CD4-positive, alpha-beta T cell treated with Interleukin-17A for 1 hour (primary cell): ENCODE data around the gene TMEM59.
"Not testable (repeated sequence)": the region's sequence is repeated elsewhere in the genome, so short reads cannot be mapped to it uniquely, and the experiment has no call there.

ENCODE experiments used
- DNase-seq: peaks from one replicate; pipeline ENCODE4 v3.0.0-alpha.2; 2020

Gene TMEM59

DNA sequence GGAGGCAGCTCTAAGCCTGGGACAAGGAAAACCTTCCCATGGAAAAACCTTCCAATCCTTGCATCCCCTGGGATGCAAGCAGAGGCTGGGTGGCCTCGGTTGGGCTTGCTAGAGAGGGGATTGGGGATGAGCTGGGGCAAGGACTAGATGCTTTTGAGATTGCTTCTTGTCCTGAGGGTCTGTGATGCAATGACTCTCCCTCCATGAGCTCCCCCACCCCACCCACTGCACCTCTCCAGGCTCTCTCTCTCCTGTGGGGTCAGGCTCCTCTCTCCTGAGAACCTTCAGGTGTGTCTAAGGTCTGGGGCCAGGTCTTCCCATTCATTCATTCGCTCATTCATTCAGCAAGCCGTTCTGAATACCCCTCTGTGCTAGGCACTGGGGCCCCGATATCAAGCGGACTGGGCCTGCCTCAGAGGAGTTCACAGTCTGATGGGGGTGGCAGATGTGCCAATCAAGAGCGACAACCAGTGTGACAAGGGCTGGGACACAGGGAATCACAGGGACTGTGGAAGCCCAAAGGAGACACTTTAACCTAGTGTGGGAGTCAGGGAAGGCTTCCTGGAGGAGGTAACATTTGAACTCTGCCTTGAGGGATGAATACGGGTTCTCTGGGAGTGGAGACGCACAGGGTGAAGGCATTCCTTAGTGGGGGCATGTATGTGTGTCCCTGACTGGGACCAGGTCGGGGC, 41.5 kb downstream of the TMEM59 start:
- DNase-seq: no peak

DNA sequence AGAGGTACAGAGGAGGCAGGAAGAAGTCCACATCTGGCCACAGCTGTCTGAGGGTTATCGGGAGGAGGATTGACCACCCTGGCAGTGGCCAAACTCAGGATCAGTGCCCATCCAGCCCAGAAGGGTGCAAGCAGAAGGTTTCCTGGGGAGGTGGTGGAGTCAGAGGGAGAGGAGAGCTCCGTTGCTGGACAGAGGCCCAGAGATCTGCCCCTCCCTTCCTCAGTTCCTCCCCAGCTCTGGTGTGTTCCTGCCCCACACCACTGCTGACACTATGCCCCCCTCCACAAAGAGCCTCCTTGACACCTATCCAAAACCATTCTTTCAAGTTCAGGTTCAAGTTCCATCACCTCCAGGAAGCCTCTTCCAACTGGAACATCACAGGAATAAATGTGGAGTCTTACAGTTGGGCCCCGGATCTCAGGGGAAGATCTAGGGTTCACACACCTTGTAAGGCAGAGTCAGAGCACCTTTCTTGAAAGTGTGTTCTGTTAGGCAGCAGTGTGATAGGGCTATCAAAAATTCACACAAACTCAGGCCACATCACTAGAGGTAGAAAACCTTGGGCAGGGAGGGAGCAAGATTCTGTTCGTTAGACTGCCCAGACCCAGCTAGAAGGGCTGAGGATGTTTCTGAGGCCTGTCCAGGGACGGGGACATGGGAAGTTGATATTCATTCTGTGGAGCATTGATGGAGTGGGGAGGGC, 42.4 kb downstream of the TMEM59 start:
- no peak for DNase-seq

DNA sequence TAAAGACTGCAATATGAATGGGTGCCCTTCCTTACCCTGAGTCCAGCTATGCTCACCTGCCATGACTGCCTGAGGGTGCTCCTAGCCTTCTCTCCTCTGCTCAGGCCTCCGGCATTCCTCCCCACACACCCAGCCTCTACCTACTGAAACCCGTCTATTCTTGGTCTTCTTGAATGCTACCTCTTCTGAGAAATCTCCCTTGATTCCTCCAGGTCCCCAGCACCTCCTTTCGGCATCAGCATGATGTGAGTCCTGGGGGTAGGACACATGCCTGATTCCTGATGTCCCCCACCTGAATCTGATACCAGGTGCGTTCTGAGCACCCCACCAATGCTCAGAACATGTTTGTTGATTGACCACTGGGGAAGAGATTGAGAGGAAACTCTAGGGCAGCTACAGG, 43.6 kb downstream of the TMEM59 start:
- DNase-seq: no peak

DNA sequence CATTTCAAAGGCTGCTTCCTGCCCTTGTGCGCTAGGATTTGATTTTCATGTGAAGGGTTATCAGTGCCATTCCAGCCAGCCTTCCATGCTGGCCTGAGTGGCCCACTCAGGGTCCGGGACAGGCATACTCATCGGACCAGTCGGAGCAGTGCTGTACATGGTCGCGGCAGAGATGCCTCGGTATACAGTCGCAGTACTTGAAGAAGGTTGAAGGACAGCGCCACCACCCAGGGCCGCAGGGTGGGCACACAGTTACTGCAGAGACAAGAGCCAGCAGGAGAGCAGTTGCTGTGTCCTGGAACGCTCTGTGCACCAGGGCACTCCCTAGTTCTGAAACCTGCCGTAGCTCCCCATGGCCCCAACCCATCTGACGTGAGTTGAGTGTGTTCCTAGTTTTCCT, 44.1 kb downstream of the TMEM59 start:
- no peak for DNase-seq

DNA sequence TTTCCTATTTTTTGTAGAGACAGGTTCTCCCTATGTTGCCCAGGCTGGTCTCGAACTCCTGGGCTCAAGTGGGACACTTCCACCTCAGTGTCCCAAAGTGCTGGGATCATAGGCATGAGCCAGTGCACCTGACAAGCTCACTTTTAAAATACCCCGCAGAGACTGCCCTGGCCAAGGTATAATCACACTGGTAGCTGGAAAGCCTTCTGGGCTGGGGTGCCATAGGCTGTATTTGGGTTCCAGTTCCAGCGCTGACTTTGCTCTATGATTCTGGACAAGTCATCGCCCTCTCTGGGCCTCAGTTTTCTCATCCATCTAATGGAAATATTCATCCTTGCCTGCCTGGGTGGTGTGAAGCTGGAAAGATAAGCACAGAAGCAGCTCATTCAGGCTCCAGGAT, 45.4 kb downstream of the TMEM59 start:
- DNase-seq: no peak

DNA sequence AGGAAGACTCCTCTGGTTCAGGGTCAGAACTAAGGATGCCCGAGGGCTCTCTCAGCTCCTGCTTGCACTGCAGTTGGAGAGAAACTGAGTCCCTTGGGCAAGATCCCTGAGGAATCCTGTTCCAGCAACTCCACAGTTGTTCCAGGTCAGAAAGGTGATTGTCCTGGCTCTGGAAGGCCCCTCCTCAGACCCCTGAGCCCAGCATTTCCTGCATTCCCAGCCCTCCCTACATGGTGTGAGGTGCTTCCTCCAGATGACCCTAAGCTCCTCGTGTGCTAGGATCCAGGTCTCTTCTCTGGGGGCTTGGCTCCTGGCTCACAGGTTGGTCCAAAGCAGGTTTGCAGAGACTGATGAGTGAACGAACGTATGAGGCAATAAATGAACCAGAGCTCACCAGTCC, 46.5 kb downstream of the TMEM59 start:
- no peak for DNase-seq

DNA sequence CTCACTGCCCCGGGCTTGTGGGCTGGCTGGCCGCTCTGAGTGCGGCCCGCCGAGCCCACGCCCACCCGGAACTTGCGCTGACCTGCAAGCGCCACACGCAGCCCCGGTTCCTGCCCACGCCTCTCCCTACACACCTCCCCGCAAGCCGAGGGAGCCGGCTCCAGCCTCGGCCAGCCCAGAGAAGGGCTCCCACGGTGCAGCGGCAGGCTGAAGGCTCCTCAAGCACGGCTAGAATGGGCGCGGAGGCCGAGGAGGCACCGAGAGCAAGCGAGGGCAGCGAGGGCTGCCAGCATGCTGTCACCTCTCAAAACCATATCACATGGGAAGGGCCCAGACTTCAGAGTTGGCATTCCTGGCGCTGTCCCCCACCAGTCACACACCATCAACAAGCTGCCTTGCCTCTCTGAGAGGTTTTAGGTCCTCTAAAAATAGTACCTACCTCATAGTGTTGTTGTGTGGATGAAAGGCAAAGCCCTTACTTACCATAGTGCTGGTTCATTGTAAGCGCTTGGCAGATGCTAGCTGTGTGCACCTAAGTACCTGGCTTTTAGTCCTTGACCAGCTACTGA, 48.4 kb downstream of the TMEM59 start:
- no peak for DNase-seq

DNA sequence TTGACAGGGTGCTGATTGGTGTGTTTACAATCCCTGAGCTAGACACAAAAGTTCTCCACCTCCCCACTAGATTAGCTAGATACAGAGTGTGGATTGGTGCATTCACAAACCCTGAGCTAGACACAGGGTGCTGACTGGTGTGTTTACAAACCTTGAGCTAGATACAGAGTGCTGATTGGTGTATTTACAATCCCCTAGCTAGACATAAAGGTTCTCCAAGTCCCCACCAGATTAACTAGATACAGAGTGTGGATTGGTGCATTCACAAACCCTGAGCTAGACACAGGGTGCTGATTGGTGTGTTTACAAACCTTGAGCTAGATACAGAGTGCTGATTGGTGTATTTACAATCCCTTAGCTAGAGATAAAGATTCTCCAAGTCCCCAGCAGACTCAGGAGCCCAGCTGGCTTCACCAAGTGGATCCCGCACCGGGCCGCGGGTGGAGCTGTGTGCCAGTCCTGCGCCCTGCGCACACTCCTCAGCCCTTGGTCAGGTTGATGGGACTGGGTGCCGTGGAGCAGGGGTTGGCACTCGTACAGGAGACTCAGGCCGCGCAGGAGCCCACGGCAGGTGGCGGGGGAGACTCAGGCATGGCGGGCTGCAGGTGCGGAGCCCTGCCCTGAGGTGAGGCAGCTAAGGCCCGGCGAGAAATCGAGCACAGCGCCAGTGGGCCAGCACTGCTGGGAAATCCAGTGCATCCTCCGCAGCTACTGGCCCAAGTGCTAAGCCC, 49.1 kb downstream of the TMEM59 start:
- DNase-seq: not testable (repeated sequence)

DNA sequence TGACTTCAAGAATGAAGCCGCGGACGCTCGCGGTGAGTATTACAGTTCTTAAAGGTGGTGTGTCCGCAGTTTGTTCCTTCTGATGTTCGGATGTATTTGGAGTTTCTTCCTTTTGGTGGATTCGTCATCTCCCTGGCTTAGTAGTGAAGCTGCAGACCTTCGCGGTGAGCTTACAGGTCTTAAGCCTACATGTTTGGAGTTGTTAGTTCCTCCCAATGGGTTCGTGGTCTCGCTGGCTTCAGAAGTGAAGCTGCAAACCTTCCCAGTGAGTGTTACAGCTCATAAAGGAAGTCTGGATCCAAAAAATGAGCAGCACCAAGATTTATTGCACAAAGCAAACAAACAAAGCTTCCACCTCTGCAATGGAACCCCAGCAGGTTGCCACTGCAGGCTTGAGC, 49.8 kb downstream of the TMEM59 start:
- no peak for DNase-seq

DNA sequence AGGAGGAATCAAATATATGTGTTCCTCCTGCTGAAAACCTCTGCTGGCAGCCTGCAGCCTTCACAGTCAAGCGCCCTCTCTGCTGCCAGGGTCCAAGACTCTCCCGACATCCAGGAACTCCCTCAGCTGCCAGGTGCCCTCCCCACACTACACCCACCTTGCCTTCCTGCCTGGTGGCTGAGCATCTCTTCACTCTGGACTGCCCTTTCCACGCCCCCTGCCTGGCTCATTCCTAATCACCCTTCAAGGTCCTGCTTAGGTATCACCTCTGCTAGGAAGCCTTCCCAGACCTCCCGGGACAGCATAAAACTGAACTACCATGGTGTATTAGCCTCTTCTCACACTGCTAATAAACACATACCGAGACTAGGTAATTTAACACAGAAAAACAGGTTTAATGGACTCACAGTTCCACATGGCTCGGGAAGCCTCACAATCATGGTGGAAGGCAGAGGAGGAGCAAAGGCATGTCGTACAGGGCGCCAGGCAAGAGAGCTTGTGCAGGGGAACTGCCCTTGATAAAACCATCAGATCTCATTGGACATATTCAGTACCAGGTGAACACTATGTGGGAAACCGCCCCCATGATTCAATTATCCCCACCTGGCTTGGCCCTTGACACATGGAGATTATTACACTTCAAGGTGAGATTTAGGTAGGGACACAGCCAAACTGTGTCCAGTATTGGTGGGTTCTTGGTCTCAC, 50.3 kb downstream of the TMEM59 start:
- DNase-seq: no peak

DNA sequence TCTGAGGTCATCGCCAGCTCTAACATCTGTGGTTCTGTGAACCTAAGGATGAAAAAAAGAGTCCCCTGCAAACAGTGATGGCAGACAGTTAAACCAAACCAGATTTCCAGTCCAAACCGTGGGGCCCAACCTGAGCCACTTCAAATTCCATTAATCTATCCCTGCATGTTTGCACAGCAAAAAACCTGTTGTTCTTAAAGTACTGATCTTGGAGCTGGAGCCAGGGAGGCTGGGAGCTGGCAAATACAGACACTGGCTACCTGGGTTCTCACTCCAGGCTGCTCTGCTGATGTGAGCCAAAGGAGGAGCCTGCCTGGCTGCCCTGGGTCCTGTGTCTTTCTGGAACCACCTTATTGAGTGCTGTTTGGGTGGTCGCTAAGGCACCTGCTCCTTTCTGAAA, 51.4 kb downstream of the TMEM59 start:
- no peak for DNase-seq

DNA sequence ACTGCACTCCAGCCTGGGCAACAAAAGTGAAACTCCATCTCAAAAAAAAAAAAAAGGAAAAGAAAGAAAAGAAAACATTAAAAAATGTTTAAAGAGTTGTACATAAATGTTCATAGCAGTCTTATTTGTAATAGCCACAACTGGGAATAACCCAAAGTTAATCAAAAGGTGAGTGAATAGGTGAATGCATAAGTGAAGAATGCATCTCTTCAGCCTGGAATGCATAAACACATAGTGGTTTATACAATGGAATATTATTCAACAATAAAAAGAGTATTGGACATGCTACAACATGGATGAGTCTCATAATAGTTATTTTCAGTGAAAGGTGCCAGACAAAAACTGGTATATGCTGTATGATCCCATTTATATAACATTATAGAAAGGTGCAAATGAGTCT, 53.1 kb downstream of the TMEM59 start:
- DNase-seq: no peak

DNA sequence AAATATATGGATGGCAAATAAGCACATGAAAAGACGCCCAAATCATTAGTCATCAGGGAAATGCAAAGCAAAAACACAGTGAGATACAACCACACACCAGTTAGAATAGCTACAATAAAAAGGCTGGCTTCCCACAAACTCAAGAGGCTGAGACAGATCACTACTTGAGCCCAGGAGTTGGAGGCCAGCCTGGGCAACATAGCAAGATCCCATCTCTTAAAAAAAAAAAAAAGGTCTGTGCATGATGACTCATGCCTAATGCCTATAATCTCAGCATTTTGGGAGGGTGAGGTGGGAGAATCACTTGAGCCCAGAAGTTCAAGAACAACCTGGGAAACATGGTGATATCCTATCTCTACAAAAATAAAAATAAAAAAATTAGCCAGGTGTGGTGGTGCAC, 54.8 kb downstream of the TMEM59 start:
- DNase-seq: no peak

DNA sequence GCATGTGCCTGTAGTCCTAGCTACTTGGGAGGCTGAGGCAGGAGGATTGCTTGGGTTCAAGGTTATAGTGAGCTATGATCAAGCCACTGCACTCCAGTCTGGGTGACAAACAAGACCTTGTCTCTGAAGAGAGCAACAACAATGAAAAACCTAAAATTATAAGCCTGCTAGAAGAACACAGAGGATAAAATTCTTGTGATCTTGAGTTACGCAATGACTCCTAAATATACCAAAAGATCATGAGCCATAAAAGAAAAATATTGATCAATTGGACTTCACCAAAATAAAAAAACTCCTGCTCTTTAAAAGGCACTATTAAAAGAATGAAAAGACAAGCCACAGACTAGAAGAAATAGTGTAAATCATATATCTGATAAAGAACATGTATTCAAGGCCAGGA, 57.3 kb downstream of the TMEM59 start:
- no peak for DNase-seq

DNA sequence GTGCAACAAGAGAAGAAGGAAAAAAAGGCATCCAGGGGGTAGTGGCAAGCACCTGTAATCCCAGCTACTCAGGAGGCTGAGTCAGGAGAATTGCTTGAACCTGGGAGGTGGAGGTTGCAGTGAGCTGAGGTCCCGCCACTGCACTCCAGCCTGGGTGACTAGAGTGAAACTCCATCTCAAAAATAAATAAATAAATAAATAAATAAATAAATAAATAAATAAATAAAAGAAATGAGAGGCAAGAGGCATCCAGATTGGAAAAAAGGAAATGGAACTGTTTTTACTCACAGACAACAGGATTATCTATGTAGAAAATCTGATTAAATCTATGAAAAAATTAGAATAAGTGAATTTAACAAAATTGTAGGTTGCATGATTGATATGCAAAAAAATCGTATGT, 58.5 kb downstream of the TMEM59 start:
- not testable (repeated sequence) for DNase-seq

DNA sequence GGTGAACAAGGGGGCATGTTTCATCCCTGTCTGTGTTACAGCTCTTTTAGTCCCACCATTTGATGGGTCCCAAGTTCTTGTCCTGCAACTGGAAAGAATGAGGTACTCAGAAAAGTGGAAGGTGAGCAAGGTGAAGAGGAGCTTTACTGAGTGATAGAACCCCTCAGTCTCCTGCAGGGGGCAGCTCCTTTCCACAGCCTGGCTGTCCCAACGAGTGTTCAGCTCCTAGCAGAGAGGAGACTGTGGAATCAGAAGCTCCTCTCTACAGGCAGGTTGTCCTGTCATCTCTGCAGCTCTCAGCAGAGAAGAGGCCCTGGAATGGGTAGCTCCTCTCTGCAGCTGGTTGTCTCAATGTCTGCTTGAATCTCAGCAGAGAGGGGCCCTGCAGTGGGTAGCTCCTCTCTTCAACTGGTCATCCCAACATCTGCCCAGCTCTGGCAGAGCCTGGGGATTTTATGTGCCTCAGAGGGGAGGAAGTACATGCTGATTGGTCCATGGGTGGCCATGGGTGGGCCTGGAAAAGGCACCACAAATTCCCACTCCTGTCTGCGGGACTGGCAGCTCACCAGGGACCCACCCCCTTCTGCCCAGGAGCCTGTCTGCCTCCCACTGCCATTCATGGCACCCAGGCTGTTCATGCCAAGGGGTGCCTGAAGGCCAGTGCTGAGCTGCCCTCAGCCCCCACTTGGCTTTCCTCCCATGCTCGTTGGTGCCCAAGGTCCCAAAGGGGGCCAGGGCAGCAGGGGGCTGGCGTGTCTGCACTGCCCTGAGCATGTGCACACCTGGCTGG, 60.7 kb downstream of the TMEM59 start:
- DNase-seq: no peak

DNA sequence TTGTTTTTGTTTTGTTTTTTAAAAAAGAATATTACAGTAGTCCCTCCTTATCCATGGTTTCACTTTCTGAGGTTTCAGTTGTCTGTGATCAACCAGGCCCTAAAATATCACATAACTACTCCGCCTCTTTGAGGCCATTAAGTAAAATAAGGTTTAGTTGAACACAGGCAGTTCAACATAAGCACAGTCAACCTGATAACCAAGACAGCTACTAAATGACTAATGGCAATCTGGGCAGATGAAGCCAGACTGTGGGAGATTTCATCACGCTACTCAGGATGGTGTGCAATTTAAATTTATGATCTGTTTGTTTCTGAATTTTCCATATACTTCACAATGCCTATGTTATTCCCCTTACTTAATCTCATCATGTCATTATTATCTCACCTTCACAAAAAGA, 65.1 kb downstream of the TMEM59 start:
- no peak for DNase-seq

DNA sequence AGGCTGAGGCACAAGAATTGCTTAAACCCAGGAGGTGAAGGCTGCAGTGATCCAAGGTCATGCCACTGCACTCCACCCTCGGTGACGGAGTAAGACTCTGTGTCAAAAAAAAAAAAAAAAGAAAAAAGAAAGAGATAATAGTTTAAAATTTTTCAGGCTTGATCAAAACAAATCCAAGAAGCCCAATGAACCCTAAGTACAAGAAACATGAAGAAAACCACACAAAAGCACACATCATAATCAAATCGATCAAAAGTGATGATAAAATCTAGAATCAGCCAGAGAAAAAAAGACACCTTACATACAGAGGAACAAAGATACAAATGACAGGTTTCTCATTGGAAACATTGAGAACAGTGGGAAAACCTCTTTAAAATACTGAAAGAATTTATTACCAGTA, 66.5 kb downstream of the TMEM59 start:
- no peak for DNase-seq

DNA sequence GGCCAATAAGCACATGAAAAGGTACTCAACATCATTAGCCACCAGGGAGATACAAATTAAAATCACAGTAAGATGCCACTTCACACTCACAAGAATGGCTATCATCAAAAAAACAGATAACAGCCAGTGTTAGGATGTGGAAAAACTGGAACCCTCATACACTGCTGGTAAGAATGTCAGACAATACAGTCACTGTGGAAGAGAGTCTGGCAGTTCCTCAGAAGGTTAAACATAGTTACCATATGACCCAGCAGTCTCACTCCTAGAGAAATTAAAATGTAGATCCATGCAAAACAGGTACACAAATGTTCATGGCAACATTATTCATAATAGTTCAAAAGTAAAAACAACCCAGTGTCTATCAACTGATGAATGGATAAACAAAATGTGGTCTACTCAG, 68.3 kb downstream of the TMEM59 start:
- DNase-seq: no peak

DNA sequence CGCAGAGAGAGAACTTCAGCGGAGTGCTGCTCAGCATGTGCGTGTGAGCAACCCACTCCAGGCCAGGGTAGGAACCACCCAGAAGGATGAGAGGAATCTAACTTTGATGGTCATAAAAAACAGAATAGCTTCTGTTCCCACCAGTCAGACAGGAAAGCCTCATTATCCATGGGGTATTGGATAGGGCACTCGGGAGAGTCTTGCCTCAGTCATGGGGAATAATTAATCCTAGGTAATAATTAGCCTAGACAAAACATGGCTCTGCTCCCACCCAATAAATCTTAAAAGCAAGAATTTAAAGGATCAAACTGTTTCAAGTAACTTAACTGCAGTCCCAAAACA, 70.3 kb downstream of the TMEM59 start:
- DNase-seq: no peak

DNA sequence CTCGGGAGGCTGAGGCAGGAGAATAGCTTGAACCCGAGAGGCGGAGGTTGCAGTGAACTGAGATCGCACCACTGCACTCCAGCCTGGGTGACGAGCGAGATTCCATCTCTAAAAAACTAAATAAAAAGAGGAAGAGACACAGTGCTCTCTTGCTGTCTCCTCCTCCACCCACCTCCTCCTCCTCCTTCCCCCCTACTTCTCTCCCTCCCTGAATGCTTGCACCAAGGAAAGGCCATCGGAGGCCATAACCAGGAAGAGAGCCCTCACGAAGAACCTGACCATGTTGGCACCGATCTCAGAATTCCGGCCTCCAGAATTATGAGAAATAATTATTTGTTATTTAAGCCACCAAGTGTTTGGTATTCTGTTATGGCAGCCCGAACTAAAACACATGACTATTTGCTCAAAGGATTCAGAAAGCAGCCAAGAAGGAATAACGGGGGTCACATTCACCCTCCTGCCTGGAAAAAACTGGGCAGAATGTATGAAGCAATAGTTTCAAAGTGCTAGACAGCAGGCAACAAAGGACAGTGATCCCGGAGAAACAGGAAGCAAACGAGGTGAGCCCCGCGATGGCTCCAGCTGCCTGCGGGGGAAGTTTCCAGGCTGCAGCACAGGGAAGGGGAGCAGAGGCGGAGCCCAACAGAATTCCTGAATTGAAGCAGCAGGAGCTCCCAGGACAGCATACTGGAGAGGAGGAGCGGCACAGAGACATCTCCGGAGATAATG, 70.8 kb downstream of the TMEM59 start:
- no peak for DNase-seq

DNA sequence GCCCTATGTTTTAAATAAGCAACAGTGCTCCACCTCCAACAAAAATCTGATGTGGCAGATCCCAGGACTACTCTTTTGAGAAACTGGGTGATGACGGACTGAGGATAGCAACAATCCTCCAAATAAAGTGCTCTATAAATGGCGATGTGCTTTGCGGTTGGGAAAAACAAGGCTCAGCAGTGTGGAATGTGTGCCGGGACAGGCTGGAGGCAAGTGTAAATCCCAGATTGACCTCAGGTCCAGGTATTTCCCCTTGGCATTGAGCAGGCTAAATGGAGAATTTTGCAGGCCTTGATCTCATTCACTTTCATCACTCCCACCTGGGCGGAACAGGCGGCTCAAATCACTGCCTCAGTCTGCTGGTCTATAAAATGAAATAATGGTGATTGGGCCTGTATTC, 71.8 kb downstream of the TMEM59 start:
- no peak for DNase-seq
